HepG2 (cell line): Measurements from ENCODE around the gene CDK2AP2. TPM values are rescaled to one million over a fixed set of nuclear protein-coding genes. Genes with fewer than 3 reads are reported as not detected.

Source experiments
- ATAC-seq: fragments of 200-7000 bp; cut with Tn5 transposase; 3 replicates; pipeline ENCODE4 v1.9.1; 2020; ENCODE audit warnings: mild to moderate bottlenecking, moderate library complexity
- BruUV-seq: library from RNA; stranded (reverse); fragments of 400-500 nt; replicated peaks from 2 replicates; lab custom pipeline; 2021; lab: Mats Ljungman, UMichigan
- CTCF ChIA-PET: fragments of 300-600 bp; formaldehyde crosslinking; extraction: SDS; loops from one replicate; lab custom pipeline; 2021; ENCODE audit warnings: low total read pairs, inconsistent platforms, low intra/inter-chr PET ratio; lab: Yijun Ruan, JAX
- POLR2A ChIA-PET: fragments of 350-600 bp; sonication (Branson Sonifier 250); formaldehyde crosslinking; loops from one replicate; lab custom pipeline; 2020; ENCODE audit warnings: antibody characterized with exemption, inconsistent platforms; lab: Yijun Ruan, JAX
- DNase-seq: peaks from one replicate; pipeline ENCODE4 v3.0.0-alpha.2; 2015; ENCODE audit warnings: low spot score
- FAIRE-seq: peaks from 3 replicates; lab custom pipeline; 2011; peaks lifted over from hg19 to GRCh38; lab: Jason Lieb, UNC
- H2AFZ ChIP-seq: one replicate; pipeline ENCODE4 v1.6.1; 2011; ENCODE audit warnings: low read length, inconsistent platforms
- H3K27ac ChIP-seq: fragments of 300-600 bp; 3 replicates; pipeline ENCODE4 v1.8.0; 2011; ENCODE audit warnings: mixed run types, mild to moderate bottlenecking, mixed read lengths, low read length, inconsistent platforms; ENCODE audit not compliant: insufficient read depth; ENCODE audit errors: extremely low read length
- H3K27me3 ChIP-seq, 2 experiments: fragments of 200-600 bp in 1 of 2; 2 replicates in 1 of 2; 3 replicates in 1 of 2; pipeline versions ENCODE4 v1.6.0 to v1.8.0; 2011; ENCODE audit warnings: low read length in 2 of 2, mild to moderate bottlenecking in 2 of 2, moderate library complexity in 2 of 2, inconsistent platforms in 1 of 2; ENCODE audit not compliant: insufficient read depth in 2 of 2, control insufficient read depth in 1 of 2
- H3K36me3 ChIP-seq, 2 experiments: fragments of 200-600 bp in 1 of 2; replicated peaks in 1 of 2; 2 replicates in 1 of 2; 3 replicates in 1 of 2; pipeline versions ENCODE4 v1.5.1 to v1.8.0; 2011; ENCODE audit warnings: low read length in 2 of 2, inconsistent platforms in 1 of 2; ENCODE audit not compliant: insufficient read depth in 2 of 2, control insufficient read depth in 1 of 2
- H3K4me1 ChIP-seq: 2 replicates; pipeline ENCODE4 v1.5.1; 2012; ENCODE audit warnings: low read length, inconsistent platforms; ENCODE audit not compliant: insufficient read depth
- H3K4me2 ChIP-seq: 2 replicates; pipeline ENCODE4 v1.6.0; 2011; ENCODE audit warnings: low read depth, low read length, inconsistent platforms
- H3K4me3 ChIP-seq, 3 experiments: fragments of 200-600 bp in 1 of 3; sonication (generic), shearing (Covaris generic) in 1 of 3; replicated peaks in 1 of 3; 2 replicates each; pipeline ENCODE4 v1.5.1; 2011 to 2016; ENCODE audit warnings: low read length in 3 of 3, inconsistent platforms in 2 of 3, low read depth in 2 of 3, mild to moderate bottlenecking in 2 of 3, control low read depth in 1 of 3, mixed read lengths in 1 of 3; ENCODE audit not compliant: insufficient read depth in 1 of 3
- H3K79me2 ChIP-seq: one replicate; pipeline ENCODE4 v1.6.1; 2011; ENCODE audit warnings: low read length, inconsistent platforms; ENCODE audit not compliant: insufficient read depth
- H3K9ac ChIP-seq: 2 replicates; pipeline ENCODE4 v1.6.0; 2011; ENCODE audit warnings: mild to moderate bottlenecking, low read depth, low read length, inconsistent platforms; ENCODE audit not compliant: insufficient read depth
- H3K9me3 ChIP-seq: 2 replicates; pipeline ENCODE4 v1.5.1; 2012; ENCODE audit warnings: mild to moderate bottlenecking, low read length
- H4K20me1 ChIP-seq: 2 replicates; pipeline ENCODE4 v1.6.0; 2011; ENCODE audit warnings: inconsistent platforms, mild to moderate bottlenecking, low read length, moderate library complexity; ENCODE audit not compliant: insufficient read depth
- ASH2L ChIP-seq: fragments of 300-600, 200-600 bp; sonication (generic); IDR thresholded peaks from 2 replicates; pipeline ENCODE4 v1.7.0; 2017; ENCODE audit warnings: low read depth, mild to moderate bottlenecking, moderate library complexity, mixed read lengths, low read length; ENCODE audit not compliant: insufficient read length
- ATF7-NPFF ChIP-seq: sonication (generic); formaldehyde crosslinking; IDR thresholded peaks from 2 replicates; pipeline ENCODE4 v1.8.1; 2023; ENCODE audit warnings: mild to moderate bottlenecking, low read depth, missing genetic modification reagents, moderate library complexity
- BRD4 ChIP-seq: sonication (generic); formaldehyde crosslinking; IDR thresholded peaks from 2 replicates; pipeline ENCODE4 v1.4.0; 2020; ENCODE audit warnings: missing genetic modification reagents
- ERF ChIP-seq: IDR thresholded peaks from 2 replicates; pipeline ENCODE4 v1.6.1; 2018; ENCODE audit warnings: missing biosample characterization, missing genetic modification reagents
- KMT2A ChIP-seq: sonication (generic); formaldehyde crosslinking; IDR thresholded peaks from 2 replicates; pipeline ENCODE4 v1.4.0; 2020; ENCODE audit warnings: missing genetic modification reagents
- MAFK ChIP-seq, 2 experiments: IDR thresholded peaks in 1 of 2; conservative IDR thresholded peaks in 1 of 2; 2 replicates each; pipeline ENCODE4 v1.6.1; 2011; ENCODE audit warnings: improper control_type of control experiment in 2 of 2, low read length in 2 of 2
- MXD1 ChIP-seq: sonication (generic); formaldehyde crosslinking; IDR thresholded peaks from 2 replicates; pipeline ENCODE4 v1.4.0; 2020; ENCODE audit warnings: mild to moderate bottlenecking, missing genetic modification reagents
- SMAD9 ChIP-seq: sonication (generic); formaldehyde crosslinking; IDR thresholded peaks from 2 replicates; pipeline ENCODE4 v1.5.1; 2020; ENCODE audit warnings: mild to moderate bottlenecking, missing genetic modification reagents
- TAF15 ChIP-seq: fragments of 200-400 bp; formaldehyde crosslinking; IDR thresholded peaks from one replicate; pipeline ENCODE4 v1.6.1; 2018; ENCODE audit warnings: mild to moderate bottlenecking, low read depth, low read length; ENCODE audit not compliant: poor library complexity, severe bottlenecking
- UBTF ChIP-seq: sonication (generic); formaldehyde crosslinking; IDR thresholded peaks from 2 replicates; pipeline ENCODE4 v1.4.0; 2020; ENCODE audit warnings: mild to moderate bottlenecking, missing genetic modification reagents
- YY1 ChIP-seq: IDR thresholded peaks from 2 replicates; pipeline ENCODE4 v1.6.1; 2011; ENCODE audit warnings: low read length, low read depth, moderate library complexity, mild to moderate bottlenecking; ENCODE audit not compliant: insufficient read depth, insufficient replicate concordance
- ZBTB4 ChIP-seq: sonication (generic); formaldehyde crosslinking; IDR thresholded peaks from 2 replicates; pipeline ENCODE4 v1.4.0; 2020; ENCODE audit warnings: missing genetic modification reagents, mild to moderate bottlenecking, borderline replicate concordance
- ZFYVE20 ChIP-seq: sonication (generic); formaldehyde crosslinking; IDR thresholded peaks from 2 replicates; pipeline ENCODE4 v1.8.0; 2023; ENCODE audit warnings: low read depth, mild to moderate bottlenecking, moderate library complexity, missing genetic modification reagents, borderline replicate concordance
- ZNF329 ChIP-seq: sonication (generic); formaldehyde crosslinking; IDR thresholded peaks from 2 replicates; pipeline ENCODE4 v1.9.0; 2021; ENCODE audit warnings: low read depth, mild to moderate bottlenecking, missing genetic modification reagents
- ZNF720 ChIP-seq: sonication (generic); formaldehyde crosslinking; IDR thresholded peaks from 2 replicates; pipeline ENCODE4 v1.4.0; 2020; ENCODE audit warnings: missing genetic modification reagents
- ZSCAN31 ChIP-seq: sonication (generic); formaldehyde crosslinking; IDR thresholded peaks from 2 replicates; pipeline ENCODE4 v1.5.0; 2020; ENCODE audit warnings: low read depth, mild to moderate bottlenecking, missing genetic modification reagents
- WGBS: methylation state at CpG from one replicate; pipeline ENCODE4 v1.1.6; 2017; ENCODE audit warnings: low lambda C conversion rate; 5-methylcytosine and 5-hydroxymethylcytosine counted together
- in situ Hi-C: cut with HindIII; loops from 2 replicates; pipeline ENCODE4 v1.10.0; 2017; ENCODE audit warnings: low pct_unique_long_range_greater_than_20kb; ENCODE audit not compliant: extremely low pct_ligation_motif_present
- intact Hi-C: fragments of 100-400 bp; cut with micrococcal nuclease; formaldehyde crosslinking; loops from one replicate; pipeline ENCODE4 v1.10.0; 2022; ENCODE audit not compliant: unreplicated experiment
- polyA plus RNA-seq, 8 experiments: library from polyadenylated mRNA; depleted of rRNA in 3 of 8; stranded (reverse) in 7 of 8; unstranded in 1 of 8; fragments of >200 nt; fragmentation: Illumina TruSeq in 4 of 8; extraction: Trizol in 4 of 8; gene quantifications; 2 replicates each; pipeline versions ENCODE4 v1.2.1 to v1.2.3, GENCODE V29; 2011 to 2016; ENCODE audit warnings: low read depth in 4 of 8, missing spikeins in 1 of 8, mixed read lengths in 1 of 8; ENCODE audit not compliant: insufficient read depth in 1 of 8
- total RNA-seq, 5 experiments: library from RNA; depleted of rRNA; stranded (reverse); fragments of >200 nt; fragmentation: Illumina TruSeq; extraction: Trizol; gene quantifications; 2 replicates each; pipeline ENCODE4 v1.2.3, GENCODE V29; 2016; ENCODE audit warnings: low read depth in 1 of 5

CDK2AP2 gene
- total and polyA plus RNA-seq, 2 of the 13 experiments (the other 11 are each of a cell fraction or from before 2014, with no cell fraction given), result 15.0 to 23.2 TPM

- Histone ChIP-seq H3K9me3 (no peaks in the 10 kb centered on the region), H4K20me1 (no peaks in the 10 kb centered on the region), H3K4me1 (peaks cover 48% of the 10 kb centered on the region), H3K4me2 (peak overlapping the region; percentile 85), H3K36me3 (no peaks in the 10 kb centered on the region), H3K27ac (peak overlapping the region; percentile 71), H2AFZ (no peak overlapping the region), H3K9ac (peak overlapping the region; percentile 73), H3K4me3 (peak overlapping the region; percentile 57 to 97 (median 80)), H3K27me3 (no peaks in the 10 kb centered on the region; a peak in 1 of 5 replicates), H3K79me2 (no peaks in the 10 kb centered on the region)
- in situ Hi-C loops (loop anchor here (5.0 kb wide), 2 partner anchors 37 to 62 kb away; partner anchors contain the start of genes PPP1CA, RPS6KB2 and TBC1D10C), intact Hi-C loops (no loop called here)
- ATAC-seq, result peak; percentile 83
- peak; percentile 37 for FAIRE-seq
- POLR2A ChIA-PET, result interaction anchor here (0.6 to 2.5 kb wide), 12 partner anchors 9 to 186 kb away, joined by 3 to 16 read pairs (median 4); partner anchors contain the start of genes ACY3, AIP, CORO1B and PPP1CA
- CTCF ChIA-PET, result no interaction called here
- peak; percentile 86 for DNase-seq
- WGBS, result 20% methylated on average over 12 of the region's 56 CpGs
- BruUV-seq, result TSS peak; percentile 85
- TF ChIP-seq ZNF329 (CRISPR knock-in tag) (no peak), ASH2L (peak; percentile 25), ZBTB4 (0 out of 2 replicates have a peak, but pooled peaks have one; percentile 15), MXD1 (CRISPR knock-in tag) (peak; percentile 17; the same call in 1 of the 2 replicates), TAF15 (no peak), ERF (CRISPR knock-in tag) (0 out of 2 replicates have a peak, but pooled peaks have one; percentile 10), UBTF (CRISPR knock-in tag) (peak; percentile 39; the same call in 1 of the 2 replicates), YY1 (peak; percentile 90), ATF7-NPFF (CRISPR knock-in tag) (0 out of 2 replicates have a peak, but pooled peaks have one; percentile 17), SMAD9 (CRISPR knock-in tag) (peak; percentile 38; the same call in 1 of the 2 replicates), BRD4 (CRISPR knock-in tag) (0 out of 2 replicates have a peak, but pooled peaks have one; percentile 65), ZNF720 (no peak), ZSCAN31 (CRISPR knock-in tag) (no peak), MAFK (conservative IDR thresholded peaks at IDR 0.05 in 1 of 2, IDR thresholded peaks at IDR 0.05 in 1 of 2; ENCODE audit: low read length in 2 of 2) (no peak), KMT2A (CRISPR knock-in tag) (peak; percentile 57; the same call in 1 of the 2 replicates), ZFYVE20 (CRISPR knock-in tag) (no peak)
Observed at GRCh38 chr11:67464411-67465188, 43.4 kb downstream of the CDK2AP2 start.
